ENCODE measurements around the gene H6PD.

GRCh38 chr1:9235096-9235459, 504 bp downstream of the H6PD start:
- no peak for TF ChIP-seq CTCF (conservative IDR thresholded peaks at IDR 0.05; ENCODE audit: low read depth in 2 of 2)
- no peak for TF ChIP-seq POLR2AphosphoS5 (IDR thresholded peaks at IDR 0.05; ENCODE audit: low read depth)
- no peak for TF ChIP-seq JUNB (IDR thresholded peaks at IDR 0.05; ENCODE audit: unreplicated experiment)
